HepG2 (cell line): Measurements from ENCODE around the gene ANKRD39. TPM values are rescaled to one million over a fixed set of nuclear protein-coding genes. Genes with fewer than 3 reads are reported as not detected.
A peak's percentile ranks its signal among the peaks of the same experiment; 100 is the strongest.

Experiments used
- EZH2 ChIP-seq: conservative IDR thresholded peaks from 2 replicates; pipeline ENCODE4 v1.6.1; 2012; ENCODE audit warnings: mild to moderate bottlenecking, low read depth, low read length, moderate library complexity
- FOXP1 ChIP-seq, 2 experiments: fragments of 450-650 bp in 1 of 2; IDR thresholded peaks; 2 replicates each; pipeline ENCODE4 v1.6.1; 2017 to 2018; ENCODE audit warnings: antibody characterized with exemption in 1 of 2
- GATAD2A ChIP-seq: IDR thresholded peaks from 2 replicates; pipeline ENCODE4 v1.6.1; 2016
- HIVEP1 ChIP-seq: sonication (generic); formaldehyde crosslinking; IDR thresholded peaks from 2 replicates; pipeline ENCODE4 v1.4.0; 2020; ENCODE audit warnings: mild to moderate bottlenecking, missing genetic modification reagents
- HNF4A ChIP-seq: sonication (generic); formaldehyde crosslinking; IDR thresholded peaks from 2 replicates; pipeline ENCODE4 v1.4.0; 2020; ENCODE audit warnings: missing genetic modification reagents
- HNRNPK ChIP-seq: fragments of 200-400 bp; formaldehyde crosslinking; IDR thresholded peaks from 2 replicates; pipeline ENCODE4 v1.6.1; 2018; ENCODE audit warnings: low read length, low read depth, moderate library complexity, mild to moderate bottlenecking; ENCODE audit not compliant: poor library complexity, severe bottlenecking
- NPAS2 ChIP-seq: sonication (generic); formaldehyde crosslinking; IDR thresholded peaks from 2 replicates; pipeline ENCODE4 v1.8.0; 2022; ENCODE audit warnings: mild to moderate bottlenecking, missing genetic modification reagents, borderline replicate concordance
- PCBP1 ChIP-seq: fragments of 200-400 bp; formaldehyde crosslinking; IDR thresholded peaks from 2 replicates; pipeline ENCODE4 v1.6.1; 2017; ENCODE audit warnings: mild to moderate bottlenecking, low read depth, low read length, borderline replicate concordance
- PLRG1 ChIP-seq: fragments of 450-650 bp; conservative IDR thresholded peaks from 2 replicates; pipeline ENCODE4 v1.6.1; 2016
- POGZ ChIP-seq: sonication (generic); formaldehyde crosslinking; IDR thresholded peaks from 2 replicates; pipeline ENCODE4 v1.4.0; 2020; ENCODE audit warnings: mild to moderate bottlenecking, missing genetic modification reagents
- POLR2AphosphoS5 ChIP-seq: IDR thresholded peaks from 2 replicates; pipeline ENCODE4 v1.6.1; 2012; ENCODE audit warnings: low read depth, low read length
- PRMT3 ChIP-seq: sonication (generic); formaldehyde crosslinking; IDR thresholded peaks from 2 replicates; pipeline ENCODE4 v1.8.1; 2022; ENCODE audit warnings: low read depth, mild to moderate bottlenecking, moderate library complexity, missing genetic modification reagents, borderline replicate concordance
- SIN3A ChIP-seq: IDR thresholded peaks from 2 replicates; pipeline ENCODE4 v1.6.1; 2011; ENCODE audit warnings: low read depth, mild to moderate bottlenecking, control low read depth, low read length, borderline replicate concordance
- U2AF1 ChIP-seq: fragments of 200-400 bp; formaldehyde crosslinking; optimal IDR thresholded peaks from 2 replicates; pipeline ENCODE3; 2017; ENCODE audit warnings: mild to moderate bottlenecking, low read depth, low read length
- ZBTB33 ChIP-seq: sonication (generic); formaldehyde crosslinking; IDR thresholded peaks from 2 replicates; pipeline ENCODE4 v1.4.0; 2020; ENCODE audit warnings: missing genetic modification reagents
- ZNF557 ChIP-seq: sonication (generic); formaldehyde crosslinking; IDR thresholded peaks from 2 replicates; pipeline ENCODE4 v1.4.0; 2020; ENCODE audit warnings: missing genetic modification reagents
- ZNF749 ChIP-seq: sonication (generic); formaldehyde crosslinking; IDR thresholded peaks from 2 replicates; pipeline ENCODE4 v1.8.0; 2022; ENCODE audit warnings: mild to moderate bottlenecking, missing genetic modification reagents, moderate library complexity, borderline replicate concordance
- polyA plus RNA-seq, 8 experiments: library from polyadenylated mRNA; depleted of rRNA in 3 of 8; stranded (reverse) in 7 of 8; unstranded in 1 of 8; fragments of >200 nt; fragmentation: Illumina TruSeq in 4 of 8; extraction: Trizol in 4 of 8; gene quantifications; 2 replicates each; pipeline versions ENCODE4 v1.2.1 to v1.2.3, GENCODE V29; 2011 to 2016; ENCODE audit warnings: low read depth in 4 of 8, missing spikeins in 1 of 8, mixed read lengths in 1 of 8; ENCODE audit not compliant: insufficient read depth in 1 of 8
- total RNA-seq, 5 experiments: library from RNA; depleted of rRNA; stranded (reverse); fragments of >200 nt; fragmentation: Illumina TruSeq; extraction: Trizol; gene quantifications; 2 replicates each; pipeline ENCODE4 v1.2.3, GENCODE V29; 2016; ENCODE audit warnings: low read depth in 1 of 5
- TF ChIP-seq, protein P1 (sequence below): sonication (generic); formaldehyde crosslinking; IDR thresholded peaks from 2 replicates; pipeline ENCODE4 v1.8.1; 2023; ENCODE audit warnings: missing genetic modification reagents, inconsistent platforms, borderline replicate concordance
- TF ChIP-seq, protein P2 (sequence below): sonication (generic); formaldehyde crosslinking; IDR thresholded peaks from 2 replicates; pipeline ENCODE4 v1.4.0; 2020; ENCODE audit warnings: missing genetic modification reagents
- TF ChIP-seq, protein P3 (sequence below): sonication (generic); formaldehyde crosslinking; IDR thresholded peaks from 2 replicates; pipeline ENCODE4 v1.5.1; 2020; ENCODE audit warnings: missing genetic modification reagents, mild to moderate bottlenecking, borderline replicate concordance

Gene ANKRD39
- total and polyA plus RNA-seq, 2 of the 13 experiments (the other 11 are each of a cell fraction or from before 2014, with no cell fraction given) = 23.2 to 24.8 TPM

- no peak for TF ChIP-seq EZH2
- TF ChIP-seq FOXP1 (IDR thresholded peaks at IDR 0.05) = no peak
- TF ChIP-seq FOXP1 (CRISPR knock-in tag; IDR thresholded peaks at IDR 0.05) = no peak
- TF ChIP-seq, protein P1, sequence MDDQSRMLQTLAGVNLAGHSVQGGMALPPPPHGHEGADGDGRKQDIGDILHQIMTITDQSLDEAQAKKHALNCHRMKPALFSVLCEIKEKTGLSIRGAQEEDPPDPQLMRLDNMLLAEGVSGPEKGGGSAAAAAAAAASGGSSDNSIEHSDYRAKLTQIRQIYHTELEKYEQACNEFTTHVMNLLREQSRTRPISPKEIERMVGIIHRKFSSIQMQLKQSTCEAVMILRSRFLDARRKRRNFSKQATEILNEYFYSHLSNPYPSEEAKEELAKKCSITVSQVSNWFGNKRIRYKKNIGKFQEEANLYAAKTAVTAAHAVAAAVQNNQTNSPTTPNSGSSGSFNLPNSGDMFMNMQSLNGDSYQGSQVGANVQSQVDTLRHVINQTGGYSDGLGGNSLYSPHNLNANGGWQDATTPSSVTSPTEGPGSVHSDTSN (CRISPR knock-in tag) = no peak; the same call in 1 of the 2 replicates
- peak; percentile 78 for TF ChIP-seq POGZ (CRISPR knock-in tag)
- no peak; the same call in 1 of the 2 replicates for TF ChIP-seq HIVEP1 (CRISPR knock-in tag)
- TF ChIP-seq SIN3A = peak; percentile 64; the same call in 1 of the 2 replicates
- 0 out of 2 replicates have a peak, but pooled peaks have one; percentile 17 for TF ChIP-seq GATAD2A (CRISPR knock-in tag)
- peak; percentile 59; the same call in 1 of the 2 replicates for TF ChIP-seq PCBP1
- TF ChIP-seq ZNF557 (CRISPR knock-in tag) = no peak
- TF ChIP-seq, protein P2, sequence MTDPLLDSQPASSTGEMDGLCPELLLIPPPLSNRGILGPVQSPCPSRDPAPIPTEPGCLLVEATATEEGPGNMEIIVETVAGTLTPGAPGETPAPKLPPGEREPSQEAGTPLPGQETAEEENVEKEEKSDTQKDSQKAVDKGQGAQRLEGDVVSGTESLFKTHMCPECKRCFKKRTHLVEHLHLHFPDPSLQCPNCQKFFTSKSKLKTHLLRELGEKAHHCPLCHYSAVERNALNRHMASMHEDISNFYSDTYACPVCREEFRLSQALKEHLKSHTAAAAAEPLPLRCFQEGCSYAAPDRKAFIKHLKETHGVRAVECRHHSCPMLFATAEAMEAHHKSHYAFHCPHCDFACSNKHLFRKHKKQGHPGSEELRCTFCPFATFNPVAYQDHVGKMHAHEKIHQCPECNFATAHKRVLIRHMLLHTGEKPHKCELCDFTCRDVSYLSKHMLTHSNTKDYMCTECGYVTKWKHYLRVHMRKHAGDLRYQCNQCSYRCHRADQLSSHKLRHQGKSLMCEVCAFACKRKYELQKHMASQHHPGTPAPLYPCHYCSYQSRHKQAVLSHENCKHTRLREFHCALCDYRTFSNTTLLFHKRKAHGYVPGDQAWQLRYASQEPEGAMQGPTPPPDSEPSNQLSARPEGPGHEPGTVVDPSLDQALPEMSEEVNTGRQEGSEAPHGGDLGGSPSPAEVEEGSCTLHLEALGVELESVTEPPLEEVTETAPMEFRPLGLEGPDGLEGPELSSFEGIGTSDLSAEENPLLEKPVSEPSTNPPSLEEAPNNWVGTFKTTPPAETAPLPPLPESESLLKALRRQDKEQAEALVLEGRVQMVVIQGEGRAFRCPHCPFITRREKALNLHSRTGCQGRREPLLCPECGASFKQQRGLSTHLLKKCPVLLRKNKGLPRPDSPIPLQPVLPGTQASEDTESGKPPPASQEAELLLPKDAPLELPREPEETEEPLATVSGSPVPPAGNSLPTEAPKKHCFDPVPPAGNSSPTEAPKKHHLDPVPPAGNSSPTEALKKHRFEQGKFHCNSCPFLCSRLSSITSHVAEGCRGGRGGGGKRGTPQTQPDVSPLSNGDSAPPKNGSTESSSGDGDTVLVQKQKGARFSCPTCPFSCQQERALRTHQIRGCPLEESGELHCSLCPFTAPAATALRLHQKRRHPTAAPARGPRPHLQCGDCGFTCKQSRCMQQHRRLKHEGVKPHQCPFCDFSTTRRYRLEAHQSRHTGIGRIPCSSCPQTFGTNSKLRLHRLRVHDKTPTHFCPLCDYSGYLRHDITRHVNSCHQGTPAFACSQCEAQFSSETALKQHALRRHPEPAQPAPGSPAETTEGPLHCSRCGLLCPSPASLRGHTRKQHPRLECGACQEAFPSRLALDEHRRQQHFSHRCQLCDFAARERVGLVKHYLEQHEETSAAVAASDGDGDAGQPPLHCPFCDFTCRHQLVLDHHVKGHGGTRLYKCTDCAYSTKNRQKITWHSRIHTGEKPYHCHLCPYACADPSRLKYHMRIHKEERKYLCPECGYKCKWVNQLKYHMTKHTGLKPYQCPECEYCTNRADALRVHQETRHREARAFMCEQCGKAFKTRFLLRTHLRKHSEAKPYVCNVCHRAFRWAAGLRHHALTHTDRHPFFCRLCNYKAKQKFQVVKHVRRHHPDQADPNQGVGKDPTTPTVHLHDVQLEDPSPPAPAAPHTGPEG (CRISPR knock-in tag) = peak; percentile 96
- no peak for TF ChIP-seq NPAS2
- TF ChIP-seq U2AF1 = peak; percentile 63
- peak; percentile 53 for TF ChIP-seq POLR2AphosphoS5
- TF ChIP-seq HNF4A = 0 out of 2 replicates have a peak, but pooled peaks have one; percentile 9
- TF ChIP-seq, protein P3, sequence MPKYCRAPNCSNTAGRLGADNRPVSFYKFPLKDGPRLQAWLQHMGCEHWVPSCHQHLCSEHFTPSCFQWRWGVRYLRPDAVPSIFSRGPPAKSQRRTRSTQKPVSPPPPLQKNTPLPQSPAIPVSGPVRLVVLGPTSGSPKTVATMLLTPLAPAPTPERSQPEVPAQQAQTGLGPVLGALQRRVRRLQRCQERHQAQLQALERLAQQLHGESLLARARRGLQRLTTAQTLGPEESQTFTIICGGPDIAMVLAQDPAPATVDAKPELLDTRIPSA (CRISPR knock-in tag) = peak; percentile 89; the same call in 1 of the 2 replicates
- TF ChIP-seq ZNF749 = peak; percentile 95
- TF ChIP-seq HNRNPK = peak; percentile 85
- no peak for TF ChIP-seq PLRG1
- TF ChIP-seq PRMT3 (CRISPR knock-in tag) = no peak
- peak; percentile 48; the same call in 1 of the 2 replicates for TF ChIP-seq ZBTB33
Observed at GRCh38 chr2:96857667-96858372, at the start of gene ANKRD39 (continued).
